LNCaP clone FGC (cell line): ENCODE measurements around the gene LENG9.
"Not testable (repeated sequence)": the region's sequence is repeated elsewhere in the genome, so short reads cannot be mapped to it uniquely, and the experiment has no call there.

Experiments
- DNase-seq: peaks from one replicate; pipeline ENCODE4 v3.0.0-alpha.2; 2011; ENCODE audit warnings: low read depth
- H3K4me3 ChIP-seq: 2 replicates; pipeline ENCODE4 v1.5.1; 2011; ENCODE audit warnings: mild to moderate bottlenecking, low read depth, low read length, control low read depth
- CTCF ChIP-seq: IDR thresholded peaks from 2 replicates; pipeline ENCODE4 v1.5.1; 2012; ENCODE audit warnings: mild to moderate bottlenecking; ENCODE audit not compliant: control insufficient read depth, insufficient read depth; ENCODE audit errors: extremely low read depth

The LENG9 gene

GRCh38 chr19:54463531-54464043 lies at the start of gene LENG9:
Gene LENG9, minus strand, starts transcription at chr19:54463778. Its CDS starts 252 bp downstream, at chr19:54463526.
- TF ChIP-seq CTCF = no peak
- peak within 1 kb of the TSS; percentile 58 for H3K4me3 ChIP-seq
- DNase-seq = peak; percentile 100

- not testable (repeated sequence) for H3K4me3 ChIP-seq, DNase-seq
Observed at GRCh38 chr19:54509200-54509940, 45.8 kb upstream of the LENG9 start.

GRCh38 chr19:54508487-54508886 lies 44.9 kb upstream of the LENG9 start:
- not testable (repeated sequence) for DNase-seq

GRCh38 chr19:54507824-54508223 lies 44.2 kb upstream of the LENG9 start:
- TF ChIP-seq CTCF = no peak
- no peak overlapping the region for H3K4me3 ChIP-seq
- no peak for DNase-seq

More at GRCh38 chr19:54508487-54508886, 44.9 kb upstream of the LENG9 start:
- not testable (repeated sequence) for H3K4me3 ChIP-seq

GRCh38 chr19:54507038-54507717 lies 43.6 kb upstream of the LENG9 start:
- not testable (repeated sequence) for H3K4me3 ChIP-seq, DNase-seq

- no peak for DNase-seq
- no peak overlapping the region for H3K4me3 ChIP-seq
- no peak for TF ChIP-seq CTCF
Observed at GRCh38 chr19:54506079-54506478, 42.5 kb upstream of the LENG9 start.

GRCh38 chr19:54505542-54505941 lies 42.0 kb upstream of the LENG9 start:
- DNase-seq, H3K4me3 ChIP-seq: not testable (repeated sequence)

- H3K4me3 ChIP-seq = no peak within 1 kb of the TSS
- no peak for DNase-seq
- no peak for TF ChIP-seq CTCF
Observed at GRCh38 chr19:54502518-54503048, 39.0 kb upstream of the LENG9 start, which contains the start of gene LAIR2. Gene LAIR2, plus strand, starts transcription at chr19:54502831. Its CDS starts 88 bp downstream, at chr19:54502919.

- DNase-seq, H3K4me3 ChIP-seq: not testable (repeated sequence)
Observed at GRCh38 chr19:54498451-54498772, 34.8 kb upstream of the LENG9 start.

- not testable (repeated sequence) for DNase-seq, H3K4me3 ChIP-seq
Observed at GRCh38 chr19:54497747-54498450, 34.3 kb upstream of the LENG9 start.

GRCh38 chr19:54495284-54495683 lies 31.7 kb upstream of the LENG9 start:
- not testable (repeated sequence) for DNase-seq, H3K4me3 ChIP-seq
